ENCODE results near the gene CCN5. TPM values are rescaled to one million over a fixed set of nuclear protein-coding genes. Genes with fewer than 3 reads are reported as not detected.

CCN5 gene
- total RNA-seq, 1 donor from 2014 or later = 42.3 TPM

GRCh38 chr20:44745598-44746366 lies 30.6 kb downstream of the CCN5 start, which contains the start of gene KCNK15:
TSS of gene KCNK15 (plus strand) at chr20:44745865. CDS start at chr20:44745911, 46 bp downstream.
- H3K9me3 ChIP-seq = no peaks in the 10 kb centered on the region
- ATAC-seq (peak; percentile 59 to 67), DNase-seq (no peak)
- peaks cover 36% of the 10 kb centered on the region for H3K27me3 ChIP-seq (ENCODE audit: low read depth)
- H3K36me3 ChIP-seq = no peaks in the 10 kb centered on the region
- peaks cover 35% of the 10 kb centered on the region for H3K4me1 ChIP-seq
- peak within 1 kb of the TSS; percentile 42 for H3K27ac ChIP-seq
- H3K4me3 ChIP-seq = peak within 1 kb of the TSS; percentile 55
- TF ChIP-seq, protein P1, sequence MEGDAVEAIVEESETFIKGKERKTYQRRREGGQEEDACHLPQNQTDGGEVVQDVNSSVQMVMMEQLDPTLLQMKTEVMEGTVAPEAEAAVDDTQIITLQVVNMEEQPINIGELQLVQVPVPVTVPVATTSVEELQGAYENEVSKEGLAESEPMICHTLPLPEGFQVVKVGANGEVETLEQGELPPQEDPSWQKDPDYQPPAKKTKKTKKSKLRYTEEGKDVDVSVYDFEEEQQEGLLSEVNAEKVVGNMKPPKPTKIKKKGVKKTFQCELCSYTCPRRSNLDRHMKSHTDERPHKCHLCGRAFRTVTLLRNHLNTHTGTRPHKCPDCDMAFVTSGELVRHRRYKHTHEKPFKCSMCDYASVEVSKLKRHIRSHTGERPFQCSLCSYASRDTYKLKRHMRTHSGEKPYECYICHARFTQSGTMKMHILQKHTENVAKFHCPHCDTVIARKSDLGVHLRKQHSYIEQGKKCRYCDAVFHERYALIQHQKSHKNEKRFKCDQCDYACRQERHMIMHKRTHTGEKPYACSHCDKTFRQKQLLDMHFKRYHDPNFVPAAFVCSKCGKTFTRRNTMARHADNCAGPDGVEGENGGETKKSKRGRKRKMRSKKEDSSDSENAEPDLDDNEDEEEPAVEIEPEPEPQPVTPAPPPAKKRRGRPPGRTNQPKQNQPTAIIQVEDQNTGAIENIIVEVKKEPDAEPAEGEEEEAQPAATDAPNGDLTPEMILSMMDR (IDR thresholded peaks at IDR 0.05) = no peak
- intact Hi-C loops (cut with DNase I) = loop anchor here (10.0 kb wide), 1 partner anchor 119 kb away; no protein-coding TSS in a partner anchor

DNA sequence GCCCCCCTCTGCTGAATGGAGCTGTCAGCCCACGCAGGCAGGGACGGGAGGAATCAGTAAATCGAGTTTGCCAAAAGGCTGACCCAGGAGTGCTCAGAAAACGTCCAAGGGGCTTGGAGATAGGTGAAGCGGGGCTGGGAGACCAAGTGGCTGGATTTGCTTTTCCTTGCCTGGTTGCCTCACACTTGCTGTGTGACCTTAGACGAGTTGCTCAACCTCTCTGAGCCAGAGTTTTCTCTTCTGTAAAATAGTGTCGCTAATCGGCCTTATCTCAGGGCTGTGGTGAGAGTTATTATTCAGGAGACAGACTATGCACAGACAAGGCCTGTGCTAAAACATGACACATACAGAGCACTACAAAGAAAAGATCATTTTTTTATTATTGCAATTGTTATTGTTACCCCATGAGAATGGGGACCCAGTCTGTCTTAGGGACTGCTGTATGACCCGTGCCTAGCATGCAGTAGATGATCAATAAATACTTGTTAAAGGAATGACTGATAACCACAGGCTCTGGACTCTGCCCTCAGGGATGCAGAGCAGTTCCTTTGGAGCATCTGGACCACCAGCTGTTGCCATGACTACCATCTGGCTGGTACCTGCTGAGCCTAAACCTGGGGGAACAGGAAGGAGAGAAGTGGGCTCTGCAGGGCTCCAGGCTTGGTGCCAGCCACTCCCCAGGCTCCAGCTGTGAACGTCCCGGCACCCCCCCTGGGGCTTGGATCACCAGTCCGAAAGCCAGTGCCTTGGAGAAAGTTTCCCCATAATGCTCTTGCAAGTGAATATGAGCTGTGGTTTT lies 31.4 kb downstream of the CCN5 start:
- ATAC-seq (peak; percentile 25 to 37), DNase-seq (peak; percentile 58)
- Histone ChIP-seq H3K36me3 (no peaks in the 10 kb centered on the region), H3K4me3 (peak overlapping the region; percentile 55), H3K27me3 (ENCODE audit: low read depth) (peaks cover 36% of the 10 kb centered on the region), H3K4me1 (peaks cover 35% of the 10 kb centered on the region), H3K27ac (peak overlapping the region; percentile 42), H3K9me3 (no peaks in the 10 kb centered on the region)
- TF ChIP-seq, protein P1 (IDR thresholded peaks at IDR 0.05) = no peak
- intact Hi-C loops (cut with DNase I) = loop anchor here (10.0 kb wide), 1 partner anchor 118 kb away; no protein-coding TSS in a partner anchor

DNA sequence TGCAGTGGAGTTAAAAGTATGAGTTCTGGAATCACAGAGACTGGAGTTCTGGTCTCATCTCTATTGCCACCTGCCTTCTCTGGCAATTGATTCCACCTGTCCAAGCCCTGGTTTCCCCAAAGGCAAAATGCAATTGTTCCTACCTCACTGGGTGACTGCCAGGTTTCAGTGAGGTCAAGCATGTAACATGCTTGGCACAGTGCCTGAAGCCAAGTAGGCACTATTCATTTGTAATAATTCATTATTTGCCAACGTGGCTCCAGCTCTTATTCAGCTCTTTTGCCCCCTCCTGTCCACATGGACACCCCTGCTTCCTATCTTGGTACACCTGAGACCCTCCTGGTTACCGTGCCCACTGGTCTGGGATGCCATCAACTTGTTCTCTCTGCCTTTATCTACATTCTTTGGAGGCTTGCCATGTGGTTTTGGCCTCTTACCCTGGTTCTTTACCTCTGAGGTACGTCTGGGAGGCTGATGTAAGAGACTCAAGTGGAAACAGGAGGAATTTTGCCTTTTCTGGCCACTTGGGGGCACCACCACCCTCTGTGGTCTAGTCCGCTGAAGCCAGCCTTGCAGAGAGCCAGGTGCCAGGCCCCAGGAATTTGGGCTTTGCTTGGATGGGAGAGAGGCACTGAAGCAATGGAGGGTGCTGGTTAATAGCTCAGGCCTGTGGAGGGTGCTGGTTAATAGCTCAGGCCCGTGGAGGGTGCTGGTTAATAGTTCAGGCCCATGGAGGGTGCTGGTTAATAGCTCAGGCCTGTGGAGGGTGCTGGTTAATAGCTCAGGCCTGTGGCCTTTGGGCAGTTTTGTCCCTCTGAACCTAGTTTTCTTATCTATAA lies 32.2 kb downstream of the CCN5 start:
- peak; percentile 86 to 88 for ATAC-seq
- Histone ChIP-seq H3K27me3 (ENCODE audit: low read depth) (peaks cover 39% of the 10 kb centered on the region), H3K4me3 (peak overlapping the region; percentile 55), H3K36me3 (no peaks in the 10 kb centered on the region), H3K27ac (peak overlapping the region; percentile 42), H3K4me1 (peaks cover 35% of the 10 kb centered on the region), H3K9me3 (no peaks in the 10 kb centered on the region)
- intact Hi-C loops (cut with DNase I) = loop anchor here (10.0 kb wide), 1 partner anchor 117 kb away; no protein-coding TSS in a partner anchor
- DNase-seq = peak; percentile 84
- TF ChIP-seq, protein P1 (IDR thresholded peaks at IDR 0.05) = peak; percentile 69

DNA sequence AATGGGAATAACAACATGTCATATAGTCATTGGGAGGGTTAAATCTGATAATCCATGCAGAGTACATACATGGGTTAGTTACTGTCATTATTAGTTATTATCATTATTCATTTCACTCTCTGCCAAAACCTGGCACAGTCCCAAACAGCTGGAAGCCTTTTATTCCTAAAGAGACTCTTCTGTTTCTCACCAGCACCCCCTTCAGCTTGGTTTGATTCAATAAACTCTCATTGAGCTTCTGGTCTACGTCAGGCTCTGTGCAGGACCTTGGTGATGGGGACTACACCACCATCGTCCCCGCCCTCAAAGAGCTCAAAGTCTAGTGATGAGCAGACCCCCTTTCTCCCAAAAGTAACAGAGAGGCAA lies 32.8 kb downstream of the CCN5 start:
- Histone ChIP-seq H3K36me3 (no peaks in the 10 kb centered on the region), H3K4me3 (no peak overlapping the region), H3K27me3 (ENCODE audit: low read depth) (peaks cover 39% of the 10 kb centered on the region), H3K4me1 (peaks cover 35% of the 10 kb centered on the region), H3K27ac (no peak overlapping the region), H3K9me3 (no peaks in the 10 kb centered on the region)
- TF ChIP-seq, protein P1 (IDR thresholded peaks at IDR 0.05) = no peak
- ATAC-seq (no peak), DNase-seq (no peak)
- intact Hi-C loops (cut with DNase I) = loop anchor here (10.0 kb wide), 1 partner anchor 117 kb away; no protein-coding TSS in a partner anchor

All from lower lobe of right lung (tissue), 2 donors.